K562 (cell line): Measurements from ENCODE around the gene TRIM33. TPM values are rescaled to one million over a fixed set of nuclear protein-coding genes. Genes with fewer than 3 reads are reported as not detected.

ENCODE experiments used
- ATAC-seq: fragments of 200-7000 bp; cut with Tn5 transposase; 3 replicates; pipeline ENCODE4 v1.9.1; 2020; ENCODE audit warnings: moderate library complexity
- BruUV-seq: library from RNA; stranded (reverse); fragments of 400-500 nt; replicated peaks from 2 replicates; lab custom pipeline; 2021; lab: Mats Ljungman, UMichigan
- CTCF ChIA-PET: fragments of 300-600 bp; formaldehyde crosslinking; extraction: SDS; loops from one replicate; lab custom pipeline; 2021; ENCODE audit warnings: low intra/inter-chr PET ratio; lab: Yijun Ruan, JAX
- POLR2A ChIA-PET: fragments of 300-600, 350-650 bp; sonication (Branson Sonifier 250); formaldehyde crosslinking; extraction: SDS; loops from one replicate; lab custom pipeline; 2021; ENCODE audit warnings: antibody characterized with exemption, inconsistent platforms; lab: Yijun Ruan, JAX
- DNase-seq, 4 experiments: peaks; one replicate each; pipeline versions ENCODE4 v3.0.0 to v3.0.0-alpha.2; 2011 to 2018; ENCODE audit warnings: low spot score in 3 of 4, mixed read lengths in 3 of 4; ENCODE audit errors: extremely low read depth in 1 of 4
- FAIRE-seq: peaks from 2 replicates; lab custom pipeline; 2011; peaks lifted over from hg19 to GRCh38; lab: Jason Lieb, UNC
- H2AFZ ChIP-seq: 2 replicates; pipeline ENCODE4 v1.6.0; 2011; ENCODE audit warnings: low read depth, low read length, control low read depth, inconsistent platforms
- H3K27ac ChIP-seq: fragments of 200-600 bp; 3 replicates; pipeline ENCODE4 v1.8.0; 2011; ENCODE audit warnings: low read depth, mild to moderate bottlenecking, control low read depth, inconsistent platforms, low read length, moderate library complexity, mixed read lengths; ENCODE audit errors: extremely low read depth
- H3K27me3 ChIP-seq, 2 experiments: fragments of 300-600 bp in 1 of 2; 2 replicates in 1 of 2; 3 replicates in 1 of 2; pipeline versions ENCODE4 v1.6.0 to v1.8.0; 2011; ENCODE audit warnings: inconsistent platforms in 2 of 2, low read length in 2 of 2, mild to moderate bottlenecking in 1 of 2, mixed read lengths in 1 of 2, moderate library complexity in 1 of 2; ENCODE audit not compliant: control insufficient read depth in 2 of 2, insufficient read depth in 2 of 2
- H3K36me3 ChIP-seq: fragments of 300-600 bp; 3 replicates; pipeline ENCODE4 v1.8.0; 2011; ENCODE audit warnings: mild to moderate bottlenecking, low read length, inconsistent platforms; ENCODE audit not compliant: control insufficient read depth, insufficient read depth
- H3K4me1 ChIP-seq, 2 experiments: fragments of 200-600 bp in 1 of 2; replicated peaks in 1 of 2; 2 replicates in 1 of 2; 3 replicates in 1 of 2; pipeline versions ENCODE4 v1.5.1 to v1.8.0; 2011; ENCODE audit warnings: inconsistent platforms in 2 of 2, low read length in 2 of 2, mild to moderate bottlenecking in 1 of 2, mixed read lengths in 1 of 2, moderate library complexity in 1 of 2; ENCODE audit not compliant: control insufficient read depth in 2 of 2, insufficient read depth in 2 of 2
- H3K4me2 ChIP-seq: 2 replicates; pipeline ENCODE4 v1.6.1; 2011; ENCODE audit warnings: low read length, control low read depth, inconsistent platforms, mixed read lengths; ENCODE audit not compliant: insufficient read depth
- H3K4me3 ChIP-seq: fragments of 200-600 bp; sonication (generic), shearing (Covaris generic); 2 replicates; pipeline ENCODE4 v1.5.1; 2016; ENCODE audit warnings: control low read depth, inconsistent platforms
- H3K79me2 ChIP-seq: fragments of 200-600 bp; 3 replicates; pipeline ENCODE4 v1.8.0; 2011; ENCODE audit warnings: low read length, inconsistent platforms; ENCODE audit not compliant: control insufficient read depth, insufficient read depth
- H3K9ac ChIP-seq, 2 experiments: 2 replicates each; pipeline versions ENCODE4 v1.6.0 to v1.6.1; 2011; ENCODE audit warnings: low read depth in 2 of 2, low read length in 2 of 2, control low read depth in 1 of 2, inconsistent platforms in 1 of 2, mild to moderate bottlenecking in 1 of 2, mixed read lengths in 1 of 2; ENCODE audit not compliant: insufficient read depth in 1 of 2
- H3K9me1 ChIP-seq: one replicate; pipeline ENCODE4 v1.6.0; 2011; ENCODE audit warnings: inconsistent platforms, mild to moderate bottlenecking, low read length, moderate library complexity; ENCODE audit not compliant: control insufficient read depth, insufficient read depth
- H3K9me3 ChIP-seq: replicated peaks from 2 replicates; pipeline ENCODE4 v1.5.1; 2011; ENCODE audit warnings: low read depth, low read length, inconsistent platforms; ENCODE audit not compliant: control insufficient read depth, insufficient read depth
- H4K20me1 ChIP-seq: replicated peaks from 2 replicates; pipeline ENCODE4 v1.6.1; 2011; ENCODE audit warnings: low read length, inconsistent platforms, mixed read lengths; ENCODE audit not compliant: control insufficient read depth, insufficient read depth
- EZH2 ChIP-seq: IDR thresholded peaks from 2 replicates; pipeline ENCODE4 v1.6.1; 2012; ENCODE audit warnings: low read depth, mild to moderate bottlenecking, inconsistent platforms, low read length, borderline replicate concordance
- HDAC1 ChIP-seq, 2 experiments: fragments of 450-650 bp; IDR thresholded peaks; 2 replicates each; pipeline ENCODE4 v1.6.1; 2016 to 2017; ENCODE audit warnings: inconsistent platforms in 1 of 2, mild to moderate bottlenecking in 1 of 2, moderate library complexity in 1 of 2
- NRF1 ChIP-seq, 2 experiments: fragments of 450-650 bp; IDR thresholded peaks in 1 of 2; conservative IDR thresholded peaks in 1 of 2; 2 replicates each; pipeline ENCODE4 v1.6.1; 2014; ENCODE audit warnings: mild to moderate bottlenecking in 2 of 2
- ZBTB11 ChIP-seq, 3 experiments: fragments of 200-800 bp in 1 of 3; fragments of 250-450 bp in 1 of 3; fragments of 450-650 bp in 1 of 3; sonication (Bioruptor Pico) in 1 of 3; sonication (Bioruptor generic) in 1 of 3; formaldehyde crosslinking in 1 of 3; IDR thresholded peaks; 2 replicates each; pipeline versions ENCODE4 v1.6.1 to v1.8.0; 2016 to 2022; ENCODE audit warnings: mild to moderate bottlenecking in 2 of 3, missing genetic modification characterization in 2 of 3, missing compliant biosample characterization in 1 of 3, moderate library complexity in 1 of 3
- ZFPM2 ChIP-seq: fragments of 250-450 bp; sonication (Bioruptor Pico); IDR thresholded peaks from 2 replicates; pipeline ENCODE4 v1.5.1; 2022; ENCODE audit warnings: mild to moderate bottlenecking
- ZHX1 ChIP-seq: fragments of 150-350 bp; conservative IDR thresholded peaks from 2 replicates; pipeline ENCODE4 v1.6.1; 2014; ENCODE audit warnings: low read length
- ZNF639 ChIP-seq, 2 experiments: fragments of 200-800 bp in 1 of 2; sonication (Bioruptor generic) in 1 of 2; sonication (generic) in 1 of 2; formaldehyde crosslinking in 1 of 2; IDR thresholded peaks in 1 of 2; conservative IDR thresholded peaks in 1 of 2; 2 replicates each; pipeline versions ENCODE4 v1.5.0 to v1.6.1; 2016 to 2020; ENCODE audit warnings: missing compliant biosample characterization in 1 of 2, missing genetic modification characterization in 1 of 2, missing genetic modification reagents in 1 of 2
- ZNF766 ChIP-seq: fragments of 200-800 bp; sonication (Bioruptor generic); conservative IDR thresholded peaks from 2 replicates; pipeline ENCODE4 v1.6.1; 2016; ENCODE audit warnings: missing genetic modification characterization, missing compliant biosample characterization
- whole genome bisulfite sequencing: fragments of 100-300 bp; shearing (Covaris generic); methylation state at CpG from one replicate; pipeline ENCODE4 v1.1.6; 2016; ENCODE audit warnings: low coverage, mixed read lengths; ENCODE audit not compliant: insufficient coverage; ENCODE audit errors: missing lambda C conversion rate; 5-methylcytosine and 5-hydroxymethylcytosine counted together
- in situ Hi-C: fragments of 300-500 bp; cut with MboI; formaldehyde crosslinking; loops from 4 replicates; pipeline ENCODE4 v1.15.0; 2018; ENCODE audit warnings: inconsistent platforms, mixed read lengths
- intact Hi-C: fragments of 100-400 bp; cut with micrococcal nuclease; formaldehyde crosslinking; loops from 2 replicates; pipeline ENCODE4 v1.14.2; 2022
- polyA plus RNA-seq, 8 experiments: library from polyadenylated mRNA; depleted of rRNA in 4 of 8; stranded (reverse) in 5 of 8; unstranded in 3 of 8; fragments of >200 nt; fragmentation: Nextera tagmentation in 2 of 8; fragmentation: Illumina TruSeq in 1 of 8; extraction: Ambion mirVana in 2 of 8; extraction: Trizol in 1 of 8; gene quantifications; 2 replicates each; pipeline versions ENCODE4 v1.2.1 to v1.2.3, GENCODE V29; 2011 to 2014; ENCODE audit warnings: inconsistent platforms in 1 of 8, missing spikeins in 1 of 8
- total RNA-seq, 7 experiments: library from RNA; depleted of rRNA in 6 of 7; stranded (reverse); fragments of >200 nt in 6 of 7; fragmentation: Illumina TruSeq in 2 of 7; extraction: Trizol in 2 of 7; gene quantifications; 2 replicates each; pipeline versions ENCODE4 v1.2.1 to v1.2.3, GENCODE V29; 2011 to 2021; ENCODE audit warnings: low replicate concordance in 1 of 7

The TRIM33 gene
- total and polyA plus RNA-seq, 9 of the 15 experiments (the other 6 are each of a cell fraction or from before 2014, with no cell fraction given) = 9.3 to 58.4 (median 40.2) TPM

GRCh38 chr1:114369266-114369919 is 141.6 kb downstream of the TRIM33 start (continued):
- TF ChIP-seq ZNF766 (CRISPR knock-in tag) = 0 out of 2 replicates have a peak, but pooled peaks have one; percentile 3

- Histone ChIP-seq H3K4me1 (peaks cover 4 to 8% of the 10 kb centered on the region in 2 experiments; a peak in 3 of 5 replicates), H3K4me3 (no peak overlapping the region), H3K36me3 (no peaks in the 10 kb centered on the region), H4K20me1 (no peaks in the 10 kb centered on the region), H3K27ac (no peak overlapping the region), H3K27me3 (no peaks in the 10 kb centered on the region), H3K9me3 (peaks cover 9% of the 10 kb centered on the region; the same call in 1 of the 2 replicates), H2AFZ (no peak overlapping the region), H3K4me2 (no peak overlapping the region), H3K79me2 (no peaks in the 10 kb centered on the region), H3K9me1 (no peaks in the 10 kb centered on the region), H3K9ac (no peak overlapping the region)
- POLR2A ChIA-PET = interaction anchor here (1.0 to 3.6 kb wide), 3 partner anchors 9 to 15 kb away, joined by 3 to 14 read pairs (median 4); no protein-coding TSS in a partner anchor
- ATAC-seq = peak; percentile 55
- intact Hi-C loops = no loop called here
- in situ Hi-C loops = no loop called here
- 78% methylated on average over 15 of the region's 15 CpGs for WGBS
- no TSS peak for BruUV-seq
- no peak for DNase-seq
- CTCF ChIA-PET = no interaction called here
- no peak for FAIRE-seq
- TF ChIP-seq HDAC1 (IDR thresholded peaks at IDR 0.05) (peak in 1 of 2 experiments; percentile 54; a peak in 2 of 4 replicates), ZBTB11 (CRISPR knock-in tag; IDR thresholded peaks at IDR 0.05) (peak in 1 of 3 experiments; percentile 56; a peak in 2 of 6 replicates), ZNF639 (CRISPR knock-in tag; conservative IDR thresholded peaks at IDR 0.05 in 1 of 2, IDR thresholded peaks at IDR 0.05 in 1 of 2) (no peak), ZHX1 (no peak), NRF1 (conservative IDR thresholded peaks at IDR 0.05 in 1 of 2, IDR thresholded peaks at IDR 0.05 in 1 of 2) (no peak), ZFPM2 (CRISPR knock-in tag) (no peak), EZH2 (no peak)
Observed at GRCh38 chr1:114368560-114369255, 142.3 kb downstream of the TRIM33 start.
